GM18858 (cell line): ENCODE measurements around the gene SUPT7L.

Experiments
- ATAC-seq: cut with Tn5 transposase; IDR thresholded peaks from one replicate; pipeline ENCODE4 v1.9.1; 2021; ENCODE audit not compliant: unreplicated experiment

SUPT7L gene

GRCh38 chr2:27663285-27664153, at the start of gene SUPT7L, which contains the start of gene SLC4A1AP:
SUPT7L (minus strand) TSS chr2:27663614; CDS start chr2:27662192, 1,422 bp downstream.
SLC4A1AP (plus strand) TSS chr2:27663889; CDS start chr2:27663915, 26 bp downstream.
- ATAC-seq = no peak

- no peak for ATAC-seq
Measured at GRCh38 chr2:27713201-27713600, 49.8 kb upstream of the SUPT7L start.

GRCh38 chr2:27712522-27712921, 49.1 kb upstream of the SUPT7L start:
- no peak for ATAC-seq

DNA sequence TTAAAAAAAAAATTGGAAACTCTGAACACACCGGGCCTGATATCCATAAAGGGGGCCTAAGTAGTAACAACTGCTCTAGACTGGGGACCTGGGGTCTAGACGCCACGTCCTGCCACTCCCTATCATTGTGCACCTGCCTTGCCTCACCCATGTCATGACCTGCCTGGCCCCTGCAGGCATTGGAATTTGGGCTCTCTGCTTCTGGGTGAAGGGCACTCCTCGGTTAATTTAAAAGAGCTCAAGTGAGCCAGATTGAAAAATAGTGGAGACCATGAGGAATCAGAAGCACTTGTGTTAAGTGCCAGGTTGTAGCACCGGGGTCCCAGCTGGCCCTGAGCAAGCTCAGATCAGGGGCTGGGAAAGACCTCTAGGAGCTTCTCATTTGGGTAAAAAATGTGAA, 48.4 kb upstream of the SUPT7L start:
- no peak for ATAC-seq

DNA sequence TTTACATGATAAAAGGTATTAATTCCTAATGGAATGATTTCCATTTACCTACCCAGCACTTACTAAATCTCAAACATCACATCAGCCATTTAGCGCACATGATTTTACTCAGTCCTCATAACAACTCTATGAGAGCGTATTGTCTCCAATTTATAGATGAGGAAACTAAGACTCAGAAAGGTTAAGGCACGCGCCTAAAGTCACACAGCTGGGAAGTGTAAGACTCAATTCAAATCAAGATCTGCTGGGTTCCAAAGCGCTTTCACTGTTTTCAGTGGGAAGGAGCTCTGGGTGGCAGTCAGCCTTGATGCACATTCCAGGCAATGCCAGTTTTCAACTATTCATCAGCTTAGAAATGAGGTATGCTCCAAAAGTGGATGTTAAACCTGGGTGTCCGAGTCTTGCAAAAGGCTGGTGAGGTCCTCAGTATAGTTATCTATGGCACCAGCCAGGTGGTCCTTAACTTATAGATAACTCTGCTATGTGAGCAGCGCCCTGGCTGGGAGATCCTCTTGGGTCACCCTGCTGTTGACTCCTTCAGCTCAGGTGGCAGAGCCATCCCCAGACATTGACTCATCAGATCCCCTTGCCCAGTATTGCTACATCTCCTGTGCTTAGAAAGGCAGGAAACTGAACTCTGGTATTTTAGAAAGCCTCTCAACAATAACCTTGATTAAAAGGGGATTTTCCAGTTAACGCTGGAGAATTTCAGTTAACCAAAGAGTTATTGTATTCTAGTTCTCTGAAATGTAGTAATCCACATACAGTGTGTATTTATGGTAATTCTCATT, 47.4 kb upstream of the SUPT7L start:
- no peak for ATAC-seq

DNA sequence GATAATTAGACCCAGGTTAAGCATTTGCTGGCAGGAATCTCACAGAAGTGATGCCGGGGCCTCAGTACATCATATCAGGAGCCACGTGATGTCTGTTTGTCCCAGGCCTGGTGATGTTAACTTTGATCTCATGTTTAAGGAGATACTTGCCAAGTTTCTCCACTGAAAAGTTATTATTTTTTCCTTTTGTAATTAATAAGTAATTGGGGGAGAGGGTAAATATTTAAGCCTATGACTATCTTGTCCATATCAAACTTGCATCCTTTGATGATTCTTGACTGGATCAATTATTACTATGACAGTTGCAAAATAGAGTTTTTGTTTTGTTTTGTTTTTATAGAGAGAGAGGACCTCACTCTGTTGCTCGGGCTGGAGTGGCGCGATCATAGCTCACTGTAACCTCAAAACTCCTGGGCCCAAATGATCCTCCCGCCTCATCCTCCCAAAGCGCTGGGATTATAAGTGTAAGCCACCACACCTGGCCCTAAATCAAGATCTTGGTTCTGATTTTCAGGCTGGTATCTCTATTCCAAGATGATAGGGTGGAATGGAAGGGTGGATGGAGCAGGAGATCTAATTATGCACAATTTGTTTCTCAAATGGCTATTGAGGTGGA, 46.7 kb upstream of the SUPT7L start:
- ATAC-seq = no peak

DNA sequence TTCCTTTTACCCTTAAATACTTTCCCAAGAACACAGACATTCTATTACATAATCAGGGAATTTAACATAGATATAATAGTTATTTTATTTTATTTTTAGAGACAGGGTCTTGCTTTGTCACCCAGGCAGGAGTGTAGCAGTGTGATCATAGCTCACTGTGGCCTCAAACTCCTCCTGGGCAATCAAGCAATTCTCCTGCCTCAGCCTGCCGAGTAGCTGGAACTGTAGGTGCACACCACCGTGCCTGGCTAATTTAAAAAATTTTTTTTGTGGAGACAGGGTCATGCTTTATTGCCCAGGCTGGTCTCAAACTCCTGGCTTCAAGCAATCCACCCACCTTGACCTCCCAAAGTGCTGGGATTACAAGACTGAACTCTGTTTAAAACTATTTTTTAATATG, 45.9 kb upstream of the SUPT7L start:
- ATAC-seq = no peak

GRCh38 chr2:27708666-27709065, 45.3 kb upstream of the SUPT7L start:
- no peak for ATAC-seq

DNA sequence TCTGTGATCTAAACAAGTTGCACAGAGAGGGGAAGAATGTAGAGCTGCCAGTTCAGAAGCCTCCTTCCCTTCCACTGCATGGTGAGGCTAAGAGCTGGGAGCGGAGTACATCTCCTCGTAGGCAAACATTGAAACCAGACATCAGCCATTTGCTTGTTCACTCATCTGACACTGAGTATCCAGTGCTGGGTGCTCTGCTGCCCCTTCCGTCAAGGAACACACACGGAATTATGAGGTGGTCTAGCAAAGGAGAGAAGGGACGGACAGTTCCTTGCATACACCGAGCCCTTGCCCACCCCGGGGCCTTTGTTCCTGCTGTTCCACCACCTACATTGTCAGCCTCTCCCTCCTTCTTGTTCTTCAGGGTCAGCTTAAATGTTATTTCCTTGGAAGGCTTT, 44.8 kb upstream of the SUPT7L start:
- no peak for ATAC-seq

DNA sequence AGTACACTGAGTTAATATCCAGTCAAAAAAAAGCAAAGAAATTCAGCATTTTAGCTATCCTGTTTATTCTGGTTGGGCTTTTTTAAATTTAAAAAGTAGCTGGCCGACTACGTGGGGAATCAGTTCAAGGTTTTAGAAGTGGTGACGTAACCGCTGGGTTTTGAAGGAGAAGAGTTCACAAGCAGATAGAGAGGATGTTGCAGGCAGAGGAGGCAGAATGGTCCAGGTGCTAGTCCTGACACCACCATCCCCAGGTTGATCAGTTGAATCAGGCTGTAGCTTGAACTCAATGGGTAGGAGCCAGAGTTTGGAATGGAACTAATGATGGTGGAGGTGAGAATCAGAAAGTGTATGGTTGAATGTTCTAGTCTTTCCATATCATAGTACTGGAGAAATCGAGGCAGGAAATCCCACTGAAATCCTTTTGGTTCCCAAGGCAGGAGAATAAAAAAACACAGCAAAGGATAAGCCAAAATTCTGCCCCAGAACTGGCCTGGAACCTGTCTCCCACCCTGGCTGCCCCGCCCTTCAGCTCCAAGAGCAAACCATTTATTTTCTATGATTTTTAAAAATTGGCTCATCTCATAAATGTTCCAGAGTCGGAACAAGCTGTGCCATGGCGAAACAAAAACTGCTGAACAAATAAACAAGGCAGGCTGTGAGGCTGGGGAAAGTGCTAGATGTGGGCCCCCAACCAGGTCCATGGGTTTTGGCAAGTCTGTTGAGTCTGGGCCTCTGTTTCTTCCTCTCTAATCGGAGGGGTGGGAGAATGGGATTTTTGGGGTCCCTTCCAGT, 44.2 kb upstream of the SUPT7L start:
- no peak for ATAC-seq

DNA sequence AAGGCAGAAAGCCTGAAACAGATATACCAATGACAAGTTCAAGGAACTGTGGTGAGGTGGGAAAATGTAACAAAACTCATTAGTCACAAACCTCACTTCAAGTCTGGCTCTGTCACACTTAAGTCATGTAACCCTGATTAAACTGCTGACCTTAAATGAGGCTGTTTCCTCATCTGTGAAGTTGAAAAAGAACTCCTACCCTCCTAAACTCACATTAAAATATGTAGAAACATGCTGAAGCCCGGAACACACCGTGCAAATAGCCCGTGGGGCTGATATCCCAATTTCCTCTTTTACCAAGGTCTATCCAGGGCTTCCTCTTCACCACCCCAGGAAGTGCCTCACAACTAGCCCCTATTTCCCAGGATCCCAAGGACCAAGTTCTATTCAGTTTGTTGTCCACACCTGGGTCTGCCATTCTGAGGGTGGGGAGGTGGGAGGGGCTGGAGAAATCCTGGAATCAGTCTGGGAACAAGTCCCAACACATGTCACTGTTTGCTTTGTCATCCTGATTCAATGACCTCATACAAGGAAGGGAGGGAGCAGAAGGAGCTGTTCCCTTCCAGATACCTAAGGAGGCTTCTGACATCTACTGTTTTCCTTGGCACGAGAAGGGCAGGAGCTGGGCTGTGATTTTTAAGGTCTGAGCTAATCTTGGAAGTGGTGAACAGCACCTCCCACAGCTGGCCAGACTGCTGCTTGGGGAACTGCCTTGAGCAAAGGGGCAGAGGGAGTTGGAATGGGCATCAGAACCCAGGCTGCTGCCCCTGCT, 42.6 kb upstream of the SUPT7L start:
- ATAC-seq = no peak

GRCh38 chr2:27704342-27704876, 41.0 kb upstream of the SUPT7L start:
- no peak for ATAC-seq

- ATAC-seq = no peak
Measured at GRCh38 chr2:27703638-27704341, 40.4 kb upstream of the SUPT7L start.

DNA sequence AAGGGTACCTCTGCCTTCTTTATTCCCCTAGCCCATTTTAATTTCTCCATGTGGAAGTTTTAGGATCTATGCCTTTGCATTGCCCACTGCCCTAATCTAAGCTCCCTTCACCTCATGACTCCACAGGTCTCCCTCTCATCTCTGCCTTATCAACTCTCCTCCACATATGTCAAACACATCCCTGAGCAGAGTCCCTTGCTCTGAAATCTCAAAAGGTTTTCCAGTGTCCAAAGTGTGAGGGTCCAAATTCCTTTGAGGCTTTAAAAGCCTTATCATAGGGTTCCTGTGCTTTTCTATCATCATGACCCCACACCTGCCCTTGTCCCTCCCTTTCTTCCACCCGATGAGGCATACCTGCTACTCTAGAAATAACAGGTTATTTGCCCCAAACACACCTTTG, 38.9 kb upstream of the SUPT7L start:
- ATAC-seq = no peak

DNA sequence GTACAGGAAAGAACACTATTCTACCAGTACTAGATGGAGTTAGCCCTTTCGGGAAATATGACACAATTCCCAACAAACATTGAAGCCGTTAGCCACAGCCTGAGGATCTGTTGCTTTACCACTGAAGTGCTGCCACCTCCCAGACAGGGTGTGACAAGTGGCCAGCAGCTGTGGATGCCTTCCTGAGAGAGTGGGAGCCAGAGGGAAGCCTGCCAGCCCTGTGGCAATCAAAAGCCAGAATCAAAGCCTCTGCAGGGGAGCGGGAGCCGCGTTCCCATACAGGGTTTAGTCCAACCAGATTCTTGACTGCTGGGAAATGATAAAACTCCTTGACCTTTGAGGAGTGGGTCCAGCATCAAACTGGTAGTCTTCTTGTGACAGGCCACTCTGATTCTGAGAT, 38.3 kb upstream of the SUPT7L start:
- ATAC-seq = no peak

GRCh38 chr2:27697660-27698059, 34.2 kb upstream of the SUPT7L start:
- no peak for ATAC-seq

DNA sequence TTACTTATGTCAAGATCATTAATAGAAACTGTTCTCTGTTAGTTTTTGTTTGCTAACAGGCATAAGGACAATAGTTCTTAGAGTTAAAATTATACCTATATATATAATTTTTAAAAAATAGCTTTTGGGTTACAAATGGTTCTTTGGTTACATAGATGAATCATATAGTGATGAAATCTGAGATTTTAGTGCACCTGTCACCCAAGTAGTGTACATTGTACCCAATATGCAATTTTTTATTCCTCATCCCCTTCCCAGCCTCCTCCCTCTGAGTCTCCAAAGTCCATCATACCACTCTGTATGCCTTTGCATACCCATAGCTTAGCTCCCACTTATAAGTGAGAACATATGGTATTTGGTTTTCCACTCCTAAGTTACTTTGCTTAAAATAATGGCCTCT, 26.6 kb upstream of the SUPT7L start:
- no peak for ATAC-seq

DNA sequence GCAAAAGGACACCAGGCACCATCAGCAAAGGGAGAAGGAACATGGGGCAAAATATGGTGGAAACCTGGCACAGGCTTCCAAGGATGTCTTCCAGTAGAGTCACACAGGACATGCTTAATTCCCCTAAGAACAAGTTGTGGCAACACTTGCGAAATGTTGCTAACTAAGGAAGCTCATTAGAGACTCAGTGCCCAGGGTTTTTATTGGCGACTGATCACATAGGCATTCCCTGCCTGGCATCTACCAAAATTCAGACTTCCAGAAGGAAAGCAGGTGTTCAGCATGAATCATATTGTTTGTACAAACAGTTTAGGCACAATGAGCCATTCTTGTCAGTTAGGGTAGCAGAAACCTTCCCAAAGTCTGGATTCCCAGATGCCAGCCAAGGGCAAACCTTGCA, 26.0 kb upstream of the SUPT7L start:
- ATAC-seq = no peak

GRCh38 chr2:27687232-27687631, 23.8 kb upstream of the SUPT7L start:
- no peak for ATAC-seq
